ENCODE measurements around the gene MAPKAPK2.

The MAPKAPK2 gene

DNA sequence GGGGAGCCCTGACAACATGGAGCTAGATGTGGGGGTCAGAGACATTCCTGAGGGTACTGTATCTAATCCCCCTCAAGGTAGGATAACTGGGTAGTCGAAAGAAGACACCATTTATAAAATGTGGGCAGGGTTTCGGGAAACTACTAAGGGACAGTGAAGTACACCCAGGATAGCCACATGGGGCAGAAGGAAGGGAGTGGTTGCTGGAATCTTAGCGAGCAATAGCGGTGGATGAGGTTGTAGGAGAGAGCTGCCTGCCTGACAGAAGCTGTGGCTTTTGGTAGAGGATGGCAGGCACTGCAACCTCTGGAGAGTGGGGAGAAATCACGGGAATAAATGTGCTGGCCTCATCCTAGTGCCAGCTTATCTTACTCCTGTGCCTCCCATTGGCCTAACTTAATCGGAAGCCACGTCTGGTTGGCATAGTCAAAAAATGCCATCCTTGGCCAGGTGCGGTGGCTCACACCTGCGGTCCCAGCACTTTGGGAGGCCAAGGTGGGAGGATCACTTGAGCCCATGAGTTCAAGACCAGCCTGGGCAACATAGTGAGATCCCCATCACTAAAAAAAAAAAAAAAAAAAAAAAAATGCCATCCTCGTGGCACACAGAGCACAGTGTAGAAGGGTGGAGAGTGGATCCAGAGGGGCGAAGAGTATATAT, 23.4 kb upstream of the MAPKAPK2 start:
- no peak for DNase-seq

DNA sequence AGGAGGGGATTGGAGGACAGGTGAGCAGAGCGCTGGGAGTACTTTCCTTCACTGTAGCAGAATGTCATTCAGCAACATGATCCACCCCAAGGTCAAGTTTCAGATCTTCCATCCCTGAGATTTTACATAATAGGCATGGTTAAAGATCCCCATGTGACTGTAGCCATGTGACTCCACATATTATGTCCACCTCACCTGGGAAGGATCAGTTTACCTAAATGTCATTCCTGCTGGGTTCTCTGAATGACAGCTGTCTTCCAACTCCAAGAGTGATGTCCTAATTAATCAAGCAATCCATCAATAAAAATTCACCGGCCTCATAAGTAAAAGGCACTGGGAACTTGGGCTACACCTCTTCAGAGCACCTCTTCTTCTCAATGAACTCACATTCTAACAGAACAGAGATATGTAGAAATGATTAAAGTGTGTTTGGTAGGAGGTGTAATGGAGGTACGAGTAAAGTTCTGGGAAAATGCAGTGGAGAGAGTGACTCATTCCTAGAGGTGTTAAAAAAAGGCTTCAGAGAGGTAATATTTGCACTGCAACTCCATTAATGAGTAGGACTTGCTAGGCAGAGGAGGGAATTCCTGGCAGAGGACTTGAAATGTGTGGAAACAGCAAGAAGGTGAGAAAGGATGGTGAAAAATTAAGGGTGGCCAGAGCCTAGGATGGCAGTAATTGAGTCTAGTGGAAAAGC, 22.2 kb upstream of the MAPKAPK2 start:
- no peak for DNase-seq

DNA sequence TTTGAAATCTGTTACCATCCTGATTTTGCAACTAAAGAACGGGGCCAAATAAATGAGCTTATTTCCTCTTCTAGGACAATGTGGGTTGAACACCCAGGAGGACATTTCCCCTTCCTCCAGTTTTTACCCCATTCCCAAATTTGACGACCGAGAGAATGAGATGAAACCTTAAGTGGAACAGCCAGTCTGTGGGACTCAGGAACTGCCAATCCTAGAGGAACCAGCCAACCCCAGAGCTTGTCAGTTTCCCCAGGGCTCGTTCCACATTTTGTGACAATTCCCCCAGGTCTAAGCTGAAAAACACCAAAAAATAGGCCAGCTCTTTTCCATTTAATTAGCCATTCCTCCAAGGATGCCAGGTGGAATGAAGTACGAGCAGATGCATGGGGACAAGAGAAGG, 21.3 kb upstream of the MAPKAPK2 start:
- DNase-seq: no peak

DNA sequence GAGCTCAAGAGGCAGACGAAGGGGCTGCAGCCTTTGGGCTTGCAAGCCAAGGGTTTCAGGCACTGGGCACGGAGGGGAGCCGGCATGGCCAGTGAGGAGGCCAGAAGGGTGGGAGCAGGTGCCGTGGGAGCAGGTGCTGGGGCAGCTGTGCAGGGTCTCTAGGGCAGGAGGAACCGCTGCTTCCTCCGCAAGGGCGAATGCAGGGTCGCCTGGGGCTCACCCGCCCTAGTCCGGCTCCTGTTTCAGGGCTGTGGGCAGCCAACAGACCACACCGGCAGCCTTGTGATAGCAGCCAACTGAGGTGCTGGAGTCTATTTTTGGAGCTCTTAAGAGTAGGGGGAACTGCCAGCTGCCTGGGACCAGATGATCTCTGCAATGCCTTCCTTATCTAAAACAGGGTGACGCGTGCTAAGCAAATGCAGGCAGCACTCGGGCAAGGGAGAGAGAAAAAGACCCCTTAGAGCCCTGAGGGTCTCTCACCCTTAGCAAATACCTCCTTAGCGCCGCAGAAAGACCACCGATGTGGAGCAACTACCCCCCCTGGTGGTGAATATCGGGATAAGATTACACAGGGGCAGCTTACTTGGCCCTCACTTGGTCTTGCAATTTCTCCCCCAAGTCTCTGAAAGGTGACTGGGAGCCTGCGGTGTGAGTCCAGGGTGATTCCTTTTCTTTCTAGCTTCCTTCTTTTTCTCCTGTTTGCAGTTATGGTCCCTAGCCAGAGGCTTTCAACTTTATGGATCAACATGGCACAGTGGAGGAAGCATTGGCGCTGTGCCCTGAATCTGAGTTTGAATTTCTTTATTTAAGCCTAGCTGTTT, 20.7 kb upstream of the MAPKAPK2 start:
- peak; percentile 53 for DNase-seq

DNA sequence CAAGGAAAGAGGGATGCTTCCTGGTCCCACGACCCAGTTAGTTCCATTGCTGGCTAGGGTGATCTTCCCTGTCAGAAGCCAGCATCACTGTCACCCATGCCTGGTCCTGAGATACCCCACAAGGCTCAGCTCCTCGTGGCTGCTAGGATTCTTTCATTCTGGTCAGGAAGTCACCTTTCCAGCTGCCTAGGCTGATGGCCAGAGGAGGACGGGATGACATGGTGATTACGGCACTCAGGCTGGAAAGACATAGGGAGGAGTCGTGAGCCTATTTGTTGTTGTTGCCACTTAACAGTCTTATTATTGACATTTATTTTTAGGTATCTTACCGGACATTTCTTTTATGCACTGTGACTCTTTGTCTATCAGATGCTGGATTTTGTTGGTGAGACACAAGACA, 20.0 kb upstream of the MAPKAPK2 start:
- no peak for DNase-seq

DNA sequence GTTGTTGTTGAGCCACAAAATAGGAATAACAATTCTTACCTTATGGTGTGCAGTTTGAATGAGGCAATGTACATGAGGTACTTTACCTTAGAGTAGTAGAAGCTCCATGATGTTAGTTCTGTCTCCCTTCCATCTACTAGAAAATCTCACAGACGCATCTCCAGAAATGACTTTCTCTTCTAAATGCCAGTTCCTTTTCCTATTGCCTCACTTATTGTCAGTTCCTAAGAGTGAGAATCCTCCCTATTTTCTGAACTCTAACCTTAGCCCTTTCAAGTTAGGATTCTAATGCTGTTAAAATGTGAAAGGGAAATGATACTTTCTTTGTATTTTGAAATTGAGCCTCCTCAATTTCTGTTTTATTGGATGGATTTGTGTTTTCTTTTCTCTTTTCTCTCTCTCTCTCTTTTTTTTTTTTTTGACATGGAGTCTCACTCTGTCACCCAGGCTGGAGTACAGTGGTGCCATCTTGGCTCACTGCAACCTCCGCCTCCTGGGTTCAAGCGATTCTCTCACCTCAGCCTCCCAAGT, 18.6 kb upstream of the MAPKAPK2 start:
- DNase-seq: no peak

DNA sequence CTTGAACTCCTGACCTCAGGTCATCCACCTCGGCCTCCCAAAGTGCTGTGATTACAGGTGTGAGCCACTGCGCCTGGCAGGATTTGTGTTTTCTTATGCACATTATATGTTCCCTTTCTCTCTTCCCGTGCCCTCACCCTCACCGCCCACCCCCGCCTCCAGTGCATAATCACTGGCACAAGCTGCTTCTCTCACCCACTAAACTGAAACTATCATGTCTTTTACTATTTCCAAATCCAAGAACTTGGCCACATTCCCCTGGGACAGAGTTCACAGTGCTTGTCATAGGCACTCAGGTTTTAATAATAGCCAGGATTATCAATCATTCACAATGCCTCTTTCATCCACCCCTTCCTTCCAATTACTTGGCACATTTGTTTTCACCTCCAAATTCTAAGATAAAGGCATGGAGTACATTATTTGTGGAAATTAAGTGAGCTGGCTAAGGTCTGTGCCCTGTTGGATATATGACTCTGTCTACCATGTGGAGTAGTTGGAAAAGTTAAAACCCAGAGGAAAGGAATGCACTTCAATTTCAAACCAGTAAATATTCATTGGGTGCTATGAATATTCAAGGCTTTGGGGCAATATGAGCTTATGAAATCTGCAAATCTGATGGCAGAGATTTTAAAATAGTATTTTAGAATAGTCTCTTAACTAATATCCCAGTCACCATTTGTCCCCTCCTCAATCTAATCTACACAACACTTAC, 17.6 kb upstream of the MAPKAPK2 start:
- no peak for DNase-seq

DNA sequence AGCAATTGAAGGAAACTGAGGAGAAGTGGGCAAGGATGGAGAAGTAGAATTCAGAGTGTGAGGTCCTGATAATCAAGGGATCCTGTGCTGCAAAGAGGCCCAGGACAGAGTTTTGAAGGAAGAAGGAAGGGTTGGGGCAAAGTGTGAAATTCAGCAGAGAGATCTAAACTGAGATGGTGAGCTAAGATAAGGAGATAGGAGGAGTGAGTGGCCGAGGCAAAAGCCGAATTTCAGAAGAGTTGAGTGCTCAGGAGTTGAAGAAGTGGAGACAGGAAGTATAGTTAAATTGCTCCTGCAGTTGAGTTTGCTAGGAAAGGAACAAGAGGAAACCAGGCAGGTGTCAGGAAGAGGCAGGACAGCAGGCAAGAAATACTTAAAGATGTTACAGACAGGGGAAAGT, 16.4 kb upstream of the MAPKAPK2 start:
- DNase-seq: no peak

DNA sequence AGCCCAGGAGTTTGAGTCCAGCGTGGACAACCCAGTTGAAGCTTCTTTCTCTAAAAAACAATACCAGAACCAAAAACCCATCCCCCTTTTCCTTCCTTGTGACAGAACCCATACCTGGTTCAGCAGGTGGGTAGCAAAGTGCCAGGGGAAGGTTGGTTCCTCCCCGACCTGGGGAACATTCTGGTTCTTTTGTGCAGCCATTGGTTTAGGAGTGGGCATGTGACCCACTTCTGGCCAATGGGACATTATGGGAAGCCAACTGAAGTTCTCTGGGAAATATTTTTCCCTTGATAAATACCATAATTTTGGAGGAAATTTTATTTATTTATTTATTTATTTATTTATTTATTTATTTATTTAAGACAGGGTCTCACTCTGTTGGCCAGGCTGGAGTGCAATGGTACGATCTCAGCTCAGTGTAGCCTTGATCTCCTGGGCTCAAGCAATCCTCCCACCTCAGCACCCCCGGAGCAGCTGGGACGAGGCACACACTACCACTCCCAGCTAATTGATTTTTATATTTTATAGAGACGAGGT, 15.8 kb upstream of the MAPKAPK2 start:
- no peak for DNase-seq

DNA sequence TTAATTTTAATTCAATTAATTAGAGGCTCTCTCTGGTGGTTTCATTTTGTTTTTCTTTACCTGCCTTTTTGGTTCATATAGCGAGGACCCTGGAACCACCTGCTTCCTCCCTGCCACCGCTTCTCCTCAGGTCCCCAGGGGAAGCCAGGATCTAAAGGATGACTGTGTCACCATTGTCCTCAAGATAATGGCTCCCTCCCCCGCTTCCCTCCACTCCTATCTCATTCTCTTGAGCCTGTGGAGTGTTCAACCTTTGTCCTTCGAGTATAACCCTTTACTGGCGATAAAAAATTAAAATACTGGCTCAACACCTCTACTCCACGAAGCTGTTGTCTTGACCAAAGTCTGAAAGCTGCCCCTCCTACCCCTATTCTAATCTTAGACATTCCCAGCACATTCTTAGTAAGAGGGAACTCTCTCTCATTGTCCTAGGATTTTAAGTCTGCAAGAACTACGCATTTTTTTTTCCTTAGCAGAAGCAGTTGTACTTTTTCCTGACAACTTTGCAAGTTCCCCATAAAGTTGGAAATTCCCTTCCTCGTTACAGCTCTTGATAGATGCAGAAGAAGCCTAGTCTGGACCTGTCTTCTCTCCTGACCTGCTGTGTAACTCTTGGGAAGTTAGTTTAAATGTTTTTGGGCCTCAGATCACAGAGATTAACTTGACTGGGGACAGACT, 12.6 kb upstream of the MAPKAPK2 start:
- DNase-seq: no peak

DNA sequence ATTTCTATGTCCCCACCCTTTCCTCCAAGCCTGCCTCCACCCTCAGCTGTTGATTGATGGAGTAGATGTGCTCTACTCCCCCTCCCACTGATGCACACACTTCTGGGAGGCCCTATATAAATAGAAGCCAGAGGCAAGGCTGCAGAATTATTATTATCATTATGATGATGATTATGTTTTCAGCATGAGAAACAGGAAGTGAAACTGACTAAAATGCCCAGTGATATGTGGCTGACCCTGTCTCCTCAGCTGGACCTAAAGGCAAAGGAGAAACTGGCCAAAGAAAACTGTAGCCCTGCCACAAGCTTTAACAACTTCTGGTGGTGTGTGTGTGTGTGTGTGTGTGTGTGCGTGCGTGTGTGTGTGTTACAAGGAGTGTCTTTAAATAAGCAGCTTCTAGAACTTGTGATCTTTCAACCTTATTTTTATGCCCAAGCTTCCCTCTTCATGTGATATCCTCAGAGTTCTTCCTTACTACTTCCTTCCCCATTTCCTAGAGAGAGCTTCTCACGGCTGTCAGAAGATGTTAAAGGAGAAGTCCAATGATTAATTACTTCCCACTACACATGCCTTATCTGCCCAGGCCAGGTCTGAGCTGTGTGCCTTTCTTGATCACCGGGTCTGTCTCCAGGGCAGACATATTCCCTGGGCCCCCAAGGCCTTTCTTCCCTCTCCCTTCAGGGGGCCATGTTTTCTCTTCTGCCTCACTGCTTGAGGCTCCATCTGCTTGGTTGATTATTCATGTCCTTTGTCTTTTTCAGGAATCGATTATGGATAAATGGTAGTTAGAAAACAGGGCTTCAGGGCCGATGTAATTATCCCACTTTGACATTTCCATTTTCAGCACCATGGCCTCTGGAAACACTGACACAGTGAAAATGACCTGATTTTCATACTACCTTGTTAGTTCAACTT, 11.6 kb upstream of the MAPKAPK2 start:
- peak; percentile 23 for DNase-seq

DNA sequence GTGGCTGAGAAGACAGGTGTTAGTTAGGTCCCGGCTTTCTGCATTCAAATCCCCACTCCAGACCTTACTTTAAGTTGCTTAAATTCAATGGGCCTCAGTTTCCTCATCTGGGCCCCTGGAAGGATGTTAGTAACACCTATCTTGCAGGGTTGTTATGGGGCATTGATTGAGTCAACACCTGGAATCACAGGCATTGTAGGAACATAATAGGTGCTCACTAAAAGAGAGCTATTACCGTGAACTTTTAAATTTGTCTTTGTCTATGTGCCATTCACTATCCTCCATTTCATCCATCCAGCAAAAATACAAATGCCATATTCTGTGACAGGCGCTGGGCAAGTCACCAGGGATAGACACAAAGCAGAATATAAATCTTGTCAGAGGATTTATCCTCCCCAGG, 10.5 kb upstream of the MAPKAPK2 start:
- no peak for DNase-seq

DNA sequence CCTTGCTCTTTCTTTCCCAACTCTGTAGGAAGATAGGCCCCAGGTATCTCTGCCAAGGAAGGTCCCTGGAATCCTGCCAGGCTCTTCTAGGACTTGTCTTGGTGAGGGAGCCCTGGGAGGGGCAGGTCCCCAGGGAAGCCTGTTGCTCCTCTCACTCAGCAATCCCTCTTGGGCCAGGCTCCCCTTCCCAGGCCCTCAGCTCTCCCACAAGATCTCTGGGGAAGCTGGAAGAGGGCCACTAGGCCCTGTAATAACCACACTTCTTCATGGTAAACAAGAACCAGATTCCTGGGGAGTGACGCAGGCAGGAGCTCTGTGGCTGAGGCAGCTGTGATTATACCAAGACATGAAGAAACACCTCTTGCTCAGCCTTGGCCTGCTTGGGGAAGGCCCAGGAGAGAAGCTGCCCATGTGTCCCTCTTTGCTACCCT, 9.9 kb upstream of the MAPKAPK2 start:
- DNase-seq: peak; percentile 99

DNA sequence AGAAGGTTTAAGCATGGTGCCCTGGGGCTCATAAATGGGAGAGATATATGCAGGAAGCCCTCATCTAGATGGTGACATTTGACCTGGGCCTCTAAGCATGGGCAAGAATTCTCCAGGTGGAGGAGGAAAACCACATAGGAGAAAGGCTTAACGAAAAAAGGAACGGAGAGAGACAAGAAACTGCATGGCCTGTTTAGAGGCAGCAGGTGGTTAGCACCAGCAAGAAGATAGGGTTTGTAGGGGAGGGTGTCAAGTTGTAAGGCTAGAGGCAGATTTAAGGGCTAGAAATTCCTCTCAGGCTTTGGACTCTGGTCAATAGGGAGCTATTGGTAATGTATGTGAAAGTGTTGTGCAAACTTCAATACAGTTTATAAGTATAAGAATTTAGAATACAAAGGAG, 8.2 kb upstream of the MAPKAPK2 start:
- DNase-seq: no peak

DNA sequence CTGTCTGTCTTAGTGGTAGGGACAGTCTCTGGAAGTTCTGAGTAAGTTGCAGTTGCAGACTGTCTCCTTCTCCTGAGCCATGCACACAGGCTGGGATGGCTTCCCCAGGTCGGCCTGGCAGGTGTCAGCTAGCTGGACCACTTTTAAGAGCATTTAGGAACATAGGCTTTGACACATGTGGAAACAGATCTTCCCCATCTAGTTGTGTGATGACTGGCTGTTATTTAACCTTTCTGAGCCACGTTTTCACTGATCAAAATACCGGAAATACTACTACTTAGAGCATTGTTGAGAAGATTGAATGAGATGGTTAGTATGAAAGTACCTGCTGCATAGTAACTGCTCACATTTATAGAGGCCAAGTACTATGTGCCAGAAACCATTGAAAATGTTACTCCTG, 6.2 kb upstream of the MAPKAPK2 start:
- DNase-seq: no peak

DNA sequence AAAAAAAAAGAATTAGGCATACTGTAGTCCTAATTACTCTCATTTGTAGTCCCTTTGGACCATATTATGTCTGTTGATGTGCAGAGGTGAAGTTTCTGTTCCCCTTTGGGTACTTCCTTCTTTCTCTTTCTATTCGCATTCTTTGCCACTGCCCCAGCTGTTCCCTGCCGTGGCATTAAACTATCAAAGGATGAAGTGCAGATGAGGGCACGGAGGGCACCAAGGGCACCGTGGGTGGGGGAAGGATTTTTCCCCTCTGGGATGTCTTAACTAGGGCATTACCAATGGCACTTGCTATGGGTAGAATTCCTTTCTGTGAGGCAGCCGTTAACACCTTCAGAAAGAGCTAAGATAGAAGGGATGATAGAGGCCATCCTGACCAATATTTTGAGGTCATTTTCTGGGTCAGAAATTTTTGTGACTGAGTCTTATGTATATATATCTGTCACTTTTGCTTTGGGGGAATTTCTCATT, 4.9 kb upstream of the MAPKAPK2 start:
- no peak for DNase-seq

DNA sequence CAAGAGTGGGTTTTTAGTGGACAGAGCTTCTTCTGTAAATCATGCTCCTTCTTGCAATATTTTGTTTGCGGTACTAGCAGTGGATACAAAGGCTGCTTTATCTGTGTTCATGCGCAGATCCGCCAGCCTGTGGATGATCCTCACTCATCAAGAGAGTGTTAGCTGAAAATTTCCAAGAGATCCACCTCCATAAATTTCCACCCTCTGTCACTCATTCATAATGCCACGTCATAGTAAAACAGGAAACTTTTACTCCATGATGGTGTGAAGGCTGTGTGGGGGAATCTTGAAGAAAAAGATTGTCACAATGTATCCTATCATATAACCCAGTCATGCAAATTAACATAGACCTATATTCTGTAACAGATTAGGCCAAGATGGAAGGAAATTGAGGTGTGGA, 4.4 kb upstream of the MAPKAPK2 start:
- no peak for DNase-seq

DNA sequence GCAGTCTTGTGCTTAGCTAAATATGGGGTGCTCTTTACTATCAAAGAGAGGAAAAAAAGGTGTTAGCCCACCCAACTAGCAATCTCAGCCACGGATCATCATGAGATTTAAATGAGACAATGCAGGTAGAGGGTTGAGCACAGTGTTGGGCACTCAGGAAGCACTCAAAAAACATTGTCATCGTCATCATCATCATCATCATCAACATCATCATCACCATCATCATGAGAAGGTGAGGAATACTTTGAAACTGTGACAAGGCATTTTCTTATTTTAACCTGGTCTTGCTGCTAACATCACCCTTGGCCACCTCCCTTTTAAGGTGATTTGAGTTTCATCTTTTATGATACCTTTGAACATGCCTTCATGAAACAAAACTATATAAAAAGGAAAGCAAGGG, 3.3 kb upstream of the MAPKAPK2 start:
- no peak for DNase-seq

DNA sequence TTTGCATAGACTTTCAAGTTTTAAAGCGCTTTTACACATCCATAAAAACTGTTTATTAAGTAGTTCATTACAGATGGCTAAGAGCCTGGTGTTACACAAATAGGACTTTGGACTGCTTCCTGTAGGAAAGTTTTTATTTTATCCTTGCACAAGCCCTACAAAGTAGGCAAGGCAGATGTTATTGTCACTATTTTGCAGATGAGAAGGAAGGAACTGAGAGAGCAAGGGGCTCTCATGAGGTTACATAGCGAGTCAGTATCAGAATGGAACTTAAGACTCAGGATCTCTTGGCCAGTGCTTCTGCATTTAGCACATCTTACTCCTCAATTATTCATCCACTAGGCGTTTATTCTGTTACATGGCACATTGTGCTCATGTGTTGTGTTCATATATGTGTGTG, 2.6 kb upstream of the MAPKAPK2 start:
- no peak for DNase-seq

DNA sequence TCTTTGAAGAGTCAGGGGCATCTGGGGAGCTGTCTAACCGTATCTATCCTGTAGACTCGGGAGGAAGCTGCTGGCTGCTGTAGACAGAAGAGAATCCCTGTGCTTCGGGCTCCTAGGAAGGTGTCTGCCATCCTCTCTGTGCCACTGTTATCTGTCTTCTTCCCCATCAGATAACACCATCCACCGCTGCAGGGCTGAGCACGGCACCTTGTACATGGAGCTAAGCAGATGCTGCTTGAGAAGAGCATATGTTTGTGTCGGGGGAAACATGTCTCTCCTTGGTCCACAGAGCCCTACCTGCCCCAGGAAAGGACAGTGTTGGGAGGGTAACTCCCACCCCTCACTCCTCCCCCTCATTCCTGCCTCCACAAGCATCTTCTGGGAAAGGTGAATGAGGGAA, 1.4 kb upstream of the MAPKAPK2 start:
- no peak for DNase-seq

DNA sequence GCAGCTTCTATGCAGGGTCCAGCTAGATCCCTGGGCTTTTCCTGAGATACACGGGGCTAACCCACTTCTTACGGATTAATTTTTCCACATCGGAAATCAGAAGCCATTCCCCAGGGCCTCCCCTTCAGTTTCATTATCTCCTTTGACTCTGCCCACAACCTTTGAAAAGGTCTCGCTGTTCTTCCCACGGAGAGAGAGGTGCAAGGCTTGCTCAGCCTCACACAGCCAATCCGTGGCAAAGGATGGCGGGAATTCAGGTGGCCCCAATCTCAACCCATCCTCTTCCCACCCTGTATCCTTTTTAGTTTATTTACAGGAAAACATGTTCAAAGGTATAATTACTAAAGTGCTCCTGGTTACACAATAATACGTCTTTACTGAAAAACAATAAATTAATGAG, 702 bp upstream of the MAPKAPK2 start:
- no peak for DNase-seq

All from HCEC 1CT (cell line).